NCI-H69 (cell line): ENCODE data around the gene PODXL2.
A peak's percentile ranks its signal among the peaks of the same experiment; 100 is the strongest.
"Not testable (repeated sequence)": the region's sequence is repeated elsewhere in the genome, so short reads cannot be mapped to it uniquely, and the experiment has no call there.

ENCODE experiments used
- DNase-seq: peaks from one replicate; lab custom pipeline; 2025; lab: John Stamatoyannopoulos, UW

Gene PODXL2

DNA sequence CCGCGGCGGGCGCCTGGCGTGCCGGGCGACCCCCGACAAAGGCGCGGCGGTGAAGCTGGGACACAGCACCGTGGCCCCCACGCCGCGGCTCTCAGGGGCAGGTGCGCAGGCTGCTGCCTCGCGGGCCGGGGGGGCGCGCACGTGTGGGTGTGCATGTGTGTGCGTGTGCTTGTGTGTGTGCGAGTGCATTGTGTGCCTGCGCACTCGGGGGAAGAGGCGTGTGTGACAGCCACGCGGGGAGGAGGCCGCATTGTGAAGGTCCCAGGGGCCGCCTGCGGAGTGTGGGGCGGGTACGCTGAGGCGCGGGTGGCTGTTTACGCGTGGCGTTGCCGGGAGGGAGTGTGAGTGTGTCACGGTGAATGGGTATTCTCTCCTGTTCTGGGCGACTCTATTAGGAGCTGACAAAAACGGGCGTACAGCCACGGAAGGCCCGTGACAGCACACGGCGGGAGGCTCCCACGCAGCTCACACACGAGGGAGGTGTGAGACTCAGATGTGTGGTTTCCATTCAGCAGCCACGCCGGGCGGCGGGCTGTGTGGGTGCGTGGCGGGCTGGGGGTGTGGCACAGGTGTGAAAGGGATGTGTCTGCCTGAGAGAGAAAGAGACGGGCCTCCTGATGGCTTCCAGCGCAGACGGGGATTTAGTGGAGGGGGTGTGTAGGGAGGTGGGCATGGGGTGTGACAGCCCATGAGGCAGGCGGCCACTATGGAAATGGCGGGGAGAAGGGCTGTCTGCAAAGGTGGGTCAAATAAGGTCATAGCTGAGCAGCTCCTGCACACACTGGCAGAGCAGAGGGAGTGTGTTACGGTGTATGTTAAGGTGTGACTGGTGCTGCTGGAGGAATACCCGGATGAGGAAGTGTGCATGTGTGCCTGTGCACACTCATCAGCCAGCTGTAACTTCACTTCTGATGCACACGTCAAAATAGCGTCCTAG, 750 bp downstream of the PODXL2 start:
- peak; percentile 47 for DNase-seq

DNA sequence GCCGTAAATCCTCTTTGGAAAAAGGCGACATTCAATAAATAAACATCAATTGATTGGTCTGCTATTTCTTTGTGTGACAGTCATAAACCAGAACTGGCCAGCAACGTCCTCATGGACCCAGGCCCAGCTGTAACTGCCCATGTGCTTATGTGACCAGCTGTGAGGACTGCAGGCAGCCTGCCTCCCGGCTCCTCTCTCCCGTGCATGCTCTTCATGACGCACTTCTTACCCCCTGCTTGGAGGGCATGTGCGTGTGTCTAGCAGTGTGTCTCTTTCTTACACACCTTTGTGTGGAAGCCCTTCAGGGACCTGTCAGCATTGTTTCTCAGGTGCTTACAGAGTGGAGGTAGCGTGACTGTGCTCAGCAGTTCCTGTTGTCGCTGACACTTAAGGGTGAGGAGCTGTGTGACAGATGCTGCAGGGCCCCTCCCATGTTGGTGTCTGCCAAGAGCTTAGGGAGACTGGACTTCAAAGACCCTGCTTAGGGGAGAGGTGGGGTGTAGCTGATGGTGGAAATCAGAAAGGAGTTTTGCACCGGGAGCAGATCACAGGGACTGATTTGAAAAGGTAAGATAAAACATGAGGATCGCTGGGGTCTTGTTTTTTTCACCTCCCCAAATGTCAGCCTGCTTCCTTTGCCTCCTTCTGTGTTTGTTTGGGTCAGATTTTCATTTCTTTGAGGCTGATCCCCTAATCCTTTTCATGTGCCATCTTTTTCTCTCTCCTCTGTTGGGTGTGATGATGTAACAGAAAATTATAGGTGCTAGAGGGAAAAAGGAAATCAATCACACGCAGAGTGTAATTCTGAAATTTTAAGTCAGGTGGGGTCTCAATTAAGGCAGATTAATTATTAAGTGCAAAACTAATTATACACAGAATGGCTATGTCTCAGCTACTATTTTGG, 2.1 kb downstream of the PODXL2 start:
- peak; percentile 67 for DNase-seq

DNA sequence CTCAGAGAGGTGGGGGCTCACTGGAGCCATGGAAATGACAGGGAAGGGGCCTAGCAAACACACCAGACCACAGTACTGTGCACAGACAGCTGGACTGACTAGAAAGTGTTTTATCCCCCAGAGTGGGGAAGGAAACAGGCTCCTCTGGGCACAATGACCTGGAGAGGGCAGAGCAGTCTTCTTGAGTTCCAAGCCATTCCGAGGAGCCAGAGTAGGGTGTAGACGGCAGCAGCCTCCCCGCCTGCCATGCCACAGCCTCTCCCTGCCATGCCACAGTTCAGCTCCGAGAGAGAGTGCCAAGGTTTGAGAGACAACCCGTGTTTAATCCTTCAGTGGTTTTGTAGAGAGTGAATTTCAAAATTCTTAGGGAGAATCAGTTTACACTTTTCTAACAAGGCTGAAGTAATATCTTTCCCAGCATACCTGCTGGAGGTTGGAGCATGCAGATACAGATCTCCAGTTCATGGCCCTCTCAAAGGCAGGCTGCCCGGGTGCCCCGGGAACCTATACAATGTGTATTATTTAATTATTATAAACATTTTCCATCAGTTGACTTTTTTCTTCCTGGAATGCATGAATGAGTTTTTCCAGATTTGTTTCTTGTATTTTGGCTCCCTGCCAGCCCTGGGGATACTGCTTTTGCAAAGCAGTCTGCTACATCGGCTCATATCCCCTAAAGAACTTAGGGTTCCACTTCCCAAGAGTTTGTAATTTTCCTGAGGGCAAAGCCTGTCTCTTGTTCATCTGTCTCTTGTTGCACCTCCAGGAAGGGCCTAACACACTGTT, 3.2 kb downstream of the PODXL2 start:
- peak; percentile 11 for DNase-seq

DNA sequence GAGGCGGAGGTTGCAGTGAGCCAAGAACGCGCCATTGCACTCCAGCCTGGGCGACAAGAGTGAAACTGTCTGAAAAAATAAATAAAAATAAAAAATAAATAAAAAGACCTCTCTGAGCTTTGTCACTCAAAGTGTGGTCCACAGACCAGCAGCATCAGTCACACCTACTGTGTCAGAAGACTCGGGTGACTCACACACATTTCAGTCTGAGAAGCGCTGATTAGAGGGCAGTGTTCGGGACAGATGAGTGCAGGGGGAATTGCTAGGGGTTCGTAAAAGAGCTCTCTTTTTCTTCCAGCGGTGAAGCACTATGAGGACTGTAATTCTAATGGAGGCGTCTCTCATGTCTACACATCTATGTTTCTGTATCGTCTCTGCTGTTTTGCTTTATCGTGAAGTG, 5.7 kb downstream of the PODXL2 start:
- no peak for DNase-seq

DNA sequence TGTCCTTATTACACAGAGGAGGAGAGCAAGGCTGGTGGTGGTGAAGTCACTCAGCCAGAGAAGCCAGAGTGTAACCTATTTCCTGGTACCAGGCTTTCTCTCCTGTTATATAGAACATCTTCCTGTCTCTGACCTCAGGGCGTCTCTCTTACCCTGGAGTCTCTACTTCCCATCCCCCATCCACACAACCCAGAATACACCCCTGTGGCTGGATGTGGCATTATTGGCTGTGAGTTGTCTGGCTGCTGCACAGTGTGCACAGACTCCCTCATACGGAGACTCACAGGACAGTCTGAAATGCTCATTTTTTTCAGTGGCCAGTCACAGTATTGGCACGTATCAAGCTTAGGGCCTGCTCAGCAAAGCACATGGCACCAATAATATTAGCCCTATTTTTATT, 8.6 kb downstream of the PODXL2 start:
- peak; percentile 63 for DNase-seq

DNA sequence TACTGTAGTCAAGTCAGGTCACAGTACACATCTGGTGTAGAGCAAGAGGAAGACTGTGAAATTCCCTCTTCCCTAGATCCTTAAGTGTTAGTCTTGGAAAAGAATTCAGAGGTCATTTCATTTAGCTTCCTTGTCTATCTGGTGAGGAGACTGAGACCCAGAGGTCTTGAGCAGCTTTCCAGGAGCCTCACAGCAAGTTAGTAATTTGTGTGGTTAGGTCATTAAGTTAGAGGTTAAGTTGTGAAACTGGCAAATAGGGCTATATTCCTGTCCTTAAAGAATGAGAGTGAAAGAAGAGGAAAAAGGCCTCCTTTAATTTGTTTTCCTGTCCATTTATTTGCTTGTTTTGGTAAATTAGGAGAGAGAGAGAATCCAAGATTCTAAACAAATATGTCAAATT, 9.0 kb downstream of the PODXL2 start:
- DNase-seq = no peak

DNA sequence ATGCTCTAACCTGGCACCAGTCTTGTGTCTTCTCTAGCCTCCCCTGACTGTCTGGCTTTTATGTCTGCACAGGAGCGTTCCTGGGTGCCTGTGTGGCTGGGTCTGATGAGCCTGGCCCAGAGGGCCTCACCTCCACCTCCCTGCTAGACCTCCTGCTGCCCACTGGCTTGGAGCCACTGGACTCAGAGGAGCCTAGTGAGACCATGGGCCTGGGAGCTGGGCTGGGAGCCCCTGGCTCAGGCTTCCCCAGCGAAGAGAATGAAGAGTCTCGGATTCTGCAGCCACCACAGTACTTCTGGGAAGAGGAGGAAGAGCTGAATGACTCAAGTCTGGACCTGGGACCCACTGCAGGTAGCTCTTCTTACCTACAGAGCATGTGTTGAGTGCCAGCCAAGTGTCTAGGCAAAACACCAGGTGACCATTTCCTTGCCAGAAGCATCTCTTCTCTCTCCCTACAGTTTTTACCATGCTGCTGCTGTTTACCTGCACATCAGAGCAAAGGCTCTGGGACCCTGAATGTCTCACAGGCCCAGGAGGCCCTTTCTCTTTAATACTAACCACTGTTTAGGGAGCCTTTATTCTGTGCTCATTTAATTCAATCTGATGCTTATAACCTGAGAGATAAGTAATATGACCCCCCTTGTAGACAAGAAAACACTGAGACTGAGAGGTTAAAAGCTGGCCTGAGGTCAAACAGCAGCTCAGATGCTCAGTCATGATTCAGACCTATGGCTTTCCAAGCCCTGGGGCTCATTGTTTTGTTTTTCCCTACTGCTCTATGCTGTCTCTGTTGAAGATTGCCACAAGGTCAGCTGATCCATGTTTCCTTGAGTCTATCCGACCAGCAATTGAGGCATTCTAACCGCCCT, 10.4 kb downstream of the PODXL2 start:
- DNase-seq = peak; percentile 15

DNA sequence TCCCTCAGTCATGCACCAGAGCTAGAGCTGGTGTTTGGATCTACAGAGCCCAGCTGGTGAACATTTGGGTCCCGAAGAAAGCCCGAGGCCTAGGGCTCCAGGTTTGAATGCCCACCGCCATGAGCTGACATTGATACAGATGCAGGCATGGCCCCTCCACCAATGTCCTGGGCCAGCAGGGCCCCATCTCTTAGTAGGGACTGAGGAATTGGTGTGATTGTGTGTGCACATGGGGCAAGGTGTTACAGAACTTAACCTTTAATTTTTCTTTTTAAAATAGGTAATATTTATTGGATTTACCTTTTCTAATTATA, 11.0 kb downstream of the PODXL2 start:
- no peak for DNase-seq

DNA sequence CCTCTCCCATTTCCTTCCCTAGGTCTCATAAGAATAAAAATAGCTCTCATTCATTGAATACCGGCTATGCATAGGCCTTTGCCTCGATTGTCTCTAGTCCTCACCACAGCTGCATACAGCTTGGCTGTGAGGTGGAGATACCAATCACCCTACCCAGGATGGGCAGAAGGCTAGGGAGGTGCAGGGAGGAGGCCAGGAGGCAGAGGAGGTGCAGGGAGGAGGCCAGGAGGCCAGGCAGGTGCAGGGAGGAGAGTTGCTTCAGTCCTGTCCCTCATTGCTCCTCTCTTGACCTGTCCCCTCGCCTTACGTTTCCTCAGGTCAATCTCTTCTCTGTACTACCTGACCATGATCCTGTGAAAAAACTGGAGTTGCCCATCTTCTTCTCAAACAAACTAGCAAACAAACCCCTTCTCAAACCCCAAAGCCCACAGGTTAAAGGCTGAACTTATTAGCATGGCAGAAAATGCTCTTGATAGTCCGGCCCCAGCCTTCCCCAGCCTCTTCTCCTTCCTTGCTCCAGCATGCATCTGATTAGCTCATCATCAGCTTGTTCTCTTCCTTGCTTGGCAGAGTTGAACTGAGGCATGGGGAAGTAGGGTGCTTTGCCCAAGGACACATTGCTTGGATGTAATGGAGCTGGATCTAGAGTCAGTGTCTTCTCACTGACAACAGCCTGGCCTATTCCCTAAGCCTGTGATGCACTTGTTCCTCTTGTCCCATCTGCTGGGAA, 15.8 kb downstream of the PODXL2 start:
- DNase-seq = no peak

DNA sequence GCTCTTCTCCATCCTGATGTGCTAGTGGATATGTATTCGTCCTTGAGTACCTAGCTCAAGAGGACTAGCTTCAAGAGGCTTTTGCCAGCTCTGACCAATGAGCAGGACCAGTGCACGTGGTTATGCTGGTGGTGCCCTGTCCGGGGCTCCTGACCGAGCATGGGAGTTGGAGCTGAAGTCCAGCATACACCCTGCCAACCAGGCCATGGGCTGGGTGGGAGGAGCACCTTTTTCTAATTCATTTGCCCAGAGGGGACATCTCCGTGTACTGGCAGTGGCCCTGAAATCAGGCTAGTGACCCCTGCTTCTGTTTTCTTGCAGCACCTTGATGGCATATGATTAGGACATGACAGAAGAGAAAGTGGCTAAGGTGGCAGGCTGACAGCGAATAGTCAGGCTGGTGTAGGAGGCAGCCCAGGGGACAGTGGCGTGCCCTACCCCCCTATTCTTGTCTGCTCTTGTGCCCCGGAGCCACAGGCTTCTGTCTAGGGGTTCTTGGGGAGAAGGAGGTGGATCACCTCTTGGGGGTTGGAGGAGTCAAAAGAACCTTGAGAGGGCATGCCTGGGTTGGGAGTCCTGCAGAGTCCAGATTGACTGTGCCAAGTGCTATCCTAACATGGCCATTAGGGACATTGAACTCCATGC, 16.5 kb downstream of the PODXL2 start:
- DNase-seq = no peak

DNA sequence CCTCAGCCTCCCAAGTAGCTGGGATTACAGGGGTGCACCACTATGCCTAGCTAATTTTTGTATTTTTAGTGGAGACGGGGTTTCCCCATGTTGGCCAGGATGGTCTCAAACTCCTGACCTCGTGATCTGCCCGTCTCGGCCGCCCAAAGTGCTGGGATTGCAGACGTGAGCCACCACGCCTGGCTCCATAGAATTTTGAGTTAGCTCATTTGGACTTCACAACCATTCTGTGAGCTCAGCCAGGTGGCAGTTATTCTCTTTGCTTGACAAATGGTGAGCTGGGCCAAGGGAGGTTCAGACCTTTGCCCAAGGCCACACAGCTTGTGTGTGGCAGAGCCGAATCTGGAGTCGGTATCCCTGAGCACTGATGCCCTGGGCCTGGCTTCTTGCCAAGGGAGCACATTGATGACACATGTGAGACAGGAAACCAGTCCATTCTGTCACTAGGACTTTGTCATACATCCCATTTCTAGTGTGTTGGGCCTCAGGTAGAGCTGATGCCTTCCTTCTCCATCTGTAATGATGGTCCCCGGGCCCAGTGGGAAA, 17.6 kb downstream of the PODXL2 start:
- no peak for DNase-seq

DNA sequence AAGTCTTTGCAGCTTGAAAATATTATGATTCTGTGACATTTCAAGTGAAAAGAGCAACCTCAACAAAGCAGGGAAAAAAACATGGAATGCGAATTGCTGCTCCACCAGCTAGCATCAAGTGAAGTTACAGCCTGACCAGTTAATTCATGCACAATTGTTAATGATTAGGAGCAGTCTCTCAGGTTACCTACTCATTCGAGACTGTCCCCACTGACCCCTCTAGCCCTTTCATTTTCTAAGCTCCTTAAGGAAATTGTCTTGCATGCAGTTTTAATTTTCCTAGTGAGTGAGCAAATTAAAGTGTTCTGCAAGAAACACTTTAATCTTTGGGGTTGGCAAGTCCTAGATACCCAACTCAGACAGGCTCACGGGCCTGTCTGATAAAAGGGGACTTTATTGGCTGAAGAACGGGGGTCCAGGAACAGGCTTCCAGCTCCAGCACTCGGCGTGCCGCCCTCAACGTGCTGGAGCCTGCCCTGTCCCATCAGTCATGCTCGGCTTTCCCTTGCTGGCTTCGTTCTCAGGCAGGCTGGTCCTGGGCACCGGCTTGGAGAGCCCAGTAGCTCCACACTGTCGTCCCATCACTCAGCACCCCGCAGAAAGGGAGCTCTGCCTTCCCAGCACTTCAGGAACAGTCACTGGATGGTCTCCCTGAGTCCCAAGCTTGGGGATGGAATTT, 18.3 kb downstream of the PODXL2 start:
- no peak for DNase-seq

DNA sequence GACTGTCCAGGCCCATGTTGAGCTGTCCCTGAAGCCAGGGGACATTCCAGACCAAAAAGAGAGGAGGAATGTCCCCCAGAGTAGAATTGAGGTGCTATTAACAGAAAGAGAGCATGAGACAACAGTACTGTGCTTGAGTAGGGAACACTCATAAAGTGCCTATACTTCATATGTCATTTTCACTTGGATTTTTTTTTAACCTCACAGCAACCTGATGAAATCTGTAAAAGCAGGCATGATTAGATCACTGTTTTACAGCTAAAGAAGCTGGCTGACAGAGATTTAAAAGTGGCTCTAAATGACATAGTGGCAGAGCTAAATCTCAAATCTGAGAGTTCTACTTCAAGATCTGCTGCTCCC, 18.8 kb downstream of the PODXL2 start:
- DNase-seq = no peak

DNA sequence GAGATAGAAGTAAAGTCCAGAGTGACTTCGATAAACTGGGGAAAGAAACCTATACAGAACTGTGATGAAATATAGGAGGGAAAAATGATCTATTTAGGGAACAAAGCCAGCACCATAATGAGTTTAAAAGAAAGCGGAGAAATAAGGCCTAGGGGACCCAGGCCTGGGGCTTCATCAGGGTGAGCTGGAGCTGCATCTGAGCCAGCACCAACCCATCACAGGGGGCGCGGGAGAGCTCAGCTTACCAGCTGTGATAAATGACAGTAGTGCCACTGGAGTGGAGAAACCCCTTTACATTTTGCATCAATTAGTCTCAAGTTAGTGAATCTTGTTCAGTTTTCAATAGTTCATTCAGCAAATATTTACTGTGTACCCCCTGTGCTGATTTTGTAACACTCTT, 21.3 kb downstream of the PODXL2 start:
- no peak for DNase-seq

DNA sequence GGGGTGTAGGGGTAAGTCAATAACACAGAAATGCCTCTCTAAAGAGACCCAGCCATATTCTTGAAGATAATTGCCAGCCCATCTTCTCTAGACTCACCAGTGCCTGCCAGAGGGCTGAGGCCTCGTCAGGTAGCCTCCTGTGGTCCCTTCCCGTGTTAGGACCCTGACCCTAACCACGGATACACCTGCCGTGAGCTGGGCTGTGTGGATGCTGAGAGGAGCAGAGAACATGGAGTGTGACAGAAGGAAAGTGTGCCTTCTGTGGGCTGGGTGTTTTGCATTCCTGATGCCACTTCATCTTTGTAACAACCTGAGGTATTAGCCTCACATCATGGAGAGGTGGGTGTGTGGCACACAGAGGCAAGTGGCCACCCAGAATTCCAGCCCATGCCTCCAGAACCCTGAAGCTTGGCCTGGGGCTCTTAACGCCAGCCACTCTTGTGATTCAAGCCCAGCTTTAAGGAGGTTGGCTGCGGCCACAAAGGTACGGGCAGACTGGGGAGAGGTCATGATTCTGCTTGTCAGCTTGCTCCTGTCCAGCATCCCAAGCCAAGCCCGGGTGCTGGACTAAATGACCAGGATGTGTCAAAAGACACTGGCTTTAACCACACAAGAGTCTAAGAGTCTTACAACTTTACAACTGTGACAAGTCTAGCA, 22.7 kb downstream of the PODXL2 start:
- no peak for DNase-seq

DNA sequence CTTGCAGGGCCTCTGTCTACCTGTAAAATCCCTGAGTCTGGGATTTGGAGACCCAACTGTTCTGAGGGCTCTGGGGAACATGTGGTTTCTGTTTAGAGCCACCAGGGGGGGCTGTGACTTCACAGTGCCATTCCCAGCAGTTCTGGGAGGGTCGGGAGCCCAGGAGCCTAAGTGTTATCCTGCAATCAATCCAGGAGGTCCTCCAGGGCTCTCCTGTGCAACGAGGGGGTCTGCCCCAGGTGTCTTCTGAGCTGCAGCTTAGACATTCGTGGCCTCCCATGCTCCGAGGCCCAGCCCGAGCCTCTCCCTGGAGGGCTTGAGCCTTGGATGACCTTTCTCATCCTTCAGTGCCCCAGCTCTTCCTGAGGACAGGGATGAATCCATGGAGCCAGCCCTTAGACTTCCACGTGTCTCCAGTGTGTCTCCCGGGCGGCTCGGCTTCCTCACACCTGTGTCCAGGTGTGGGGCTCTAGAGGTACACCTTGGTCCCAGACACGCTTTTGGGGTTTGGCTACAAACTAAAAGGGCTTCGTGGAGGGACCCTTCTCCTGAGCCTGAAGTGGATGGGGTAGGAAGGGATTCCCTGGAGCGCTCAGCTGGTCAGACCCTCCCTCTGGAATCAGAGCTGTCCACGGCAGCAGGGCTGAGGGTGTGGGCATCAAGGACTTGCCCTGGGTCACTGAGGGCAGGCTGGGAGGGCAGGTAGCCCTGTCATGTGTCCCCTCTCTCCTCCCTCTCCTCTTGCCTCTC, 23.4 kb downstream of the PODXL2 start:
- DNase-seq = peak; percentile 53

DNA sequence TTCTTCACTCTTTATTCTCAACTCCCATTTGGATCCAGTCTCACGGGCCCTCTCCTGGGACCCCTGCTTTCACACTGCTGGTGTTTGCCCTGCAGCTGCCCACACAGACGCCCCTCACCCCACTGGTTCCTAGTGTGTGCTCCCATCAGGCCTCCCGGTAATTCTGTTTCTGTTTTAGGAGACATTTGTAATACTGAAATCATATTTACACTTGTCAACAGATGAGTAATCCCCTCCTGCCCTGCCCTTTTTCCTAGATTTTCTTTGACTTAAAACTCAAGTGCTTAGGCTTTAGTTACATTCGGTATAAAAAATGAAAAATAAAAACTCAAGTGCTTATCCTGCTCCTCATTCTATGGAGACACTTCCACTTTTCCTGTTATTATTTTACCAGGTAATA, 25.4 kb downstream of the PODXL2 start:
- DNase-seq = no peak

DNA sequence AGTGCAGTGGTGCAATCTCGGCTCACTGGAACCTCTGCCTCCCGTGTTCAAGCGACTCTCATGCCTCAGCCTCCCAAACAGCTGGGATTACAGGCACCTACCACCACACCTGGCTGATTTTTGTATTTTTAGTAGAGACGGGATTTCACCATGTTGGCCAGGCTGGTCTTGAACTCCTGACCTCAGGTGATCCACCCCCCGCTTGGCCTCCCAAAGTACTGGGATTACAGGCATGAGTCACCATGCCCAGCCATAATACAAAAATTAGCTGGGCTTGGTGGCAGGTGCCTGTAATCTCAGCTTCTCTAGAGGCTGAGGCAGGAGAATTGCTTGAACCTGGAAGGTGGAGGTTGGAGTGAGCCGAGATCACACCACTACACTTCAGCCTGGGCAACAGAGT, 26.0 kb downstream of the PODXL2 start:
- DNase-seq = not testable (repeated sequence)
